Hepatocyte (in vitro differentiated cells): ENCODE data around the gene AIP.

Experiments
- CTCF ChIP-seq: fragments of 200-600 bp; sonication (generic); IDR thresholded peaks from 2 replicates; pipeline ENCODE4 v1.5.1; 2016; ENCODE audit warnings: antibody characterized with exemption, mild to moderate bottlenecking; ENCODE audit not compliant: poor library complexity
- EZH2 ChIP-seq: fragments of 200-600 bp; sonication (generic); IDR thresholded peaks from 2 replicates; pipeline ENCODE4 v1.6.1; 2016; ENCODE audit warnings: antibody characterized with exemption, mild to moderate bottlenecking, borderline replicate concordance
- EZH2phosphoT487 ChIP-seq: fragments of 200-600 bp; sonication (generic); IDR thresholded peaks from one replicate; pipeline ENCODE4 v1.6.1; 2018; ENCODE audit warnings: antibody characterized with exemption, mild to moderate bottlenecking, low read depth, moderate library complexity; ENCODE audit not compliant: unreplicated experiment, severe bottlenecking

GRCh38 chr11:67435031-67435726 lies 47.6 kb upstream of the AIP start:
- no peak for TF ChIP-seq CTCF
- TF ChIP-seq EZH2: no peak
- no peak for TF ChIP-seq EZH2phosphoT487
